Stimulated activated CD8-positive, alpha-beta memory T cell treated with anti-CD3 and anti-CD28 coated beads, Interleukin-12 subunit alpha, Interleukin-12 subunit beta, amount 100 ng/mL, for 1 hour (primary cell): ENCODE measurements around the gene SFSWAP.
"Not testable (repeated sequence)": the region's sequence is repeated elsewhere in the genome, so short reads cannot be mapped to it uniquely, and the experiment has no call there.

Source experiments
- DNase-seq: peaks from one replicate; pipeline ENCODE4 v3.0.0-alpha.2; 2020; ENCODE audit warnings: low read depth

Gene SFSWAP

GRCh38 chr12:131761638-131762037 is 50.7 kb downstream of the SFSWAP start:
- DNase-seq: no peak

GRCh38 chr12:131764738-131765137 is 53.8 kb downstream of the SFSWAP start:
- DNase-seq: no peak

- DNase-seq: no peak
Observed at GRCh38 chr12:131765961-131766360, 55.1 kb downstream of the SFSWAP start.

GRCh38 chr12:131766382-131767107 is 55.7 kb downstream of the SFSWAP start:
- DNase-seq: no peak

GRCh38 chr12:131770120-131770519 is 59.2 kb downstream of the SFSWAP start:
- no peak for DNase-seq

GRCh38 chr12:131771965-131772364 is 61.1 kb downstream of the SFSWAP start:
- no peak for DNase-seq

- DNase-seq: no peak
Observed at GRCh38 chr12:131773582-131774221, 62.8 kb downstream of the SFSWAP start.

GRCh38 chr12:131774576-131775391 is 63.9 kb downstream of the SFSWAP start:
- DNase-seq: no peak

- DNase-seq: no peak
Observed at GRCh38 chr12:131775392-131776236, 64.7 kb downstream of the SFSWAP start.

- DNase-seq: no peak
Observed at GRCh38 chr12:131776237-131776889, 65.5 kb downstream of the SFSWAP start.

GRCh38 chr12:131777269-131777668 is 66.4 kb downstream of the SFSWAP start:
- DNase-seq: not testable (repeated sequence)

- DNase-seq: no peak
Observed at GRCh38 chr12:131779027-131779426, 68.1 kb downstream of the SFSWAP start.

GRCh38 chr12:131782061-131782460 is 71.2 kb downstream of the SFSWAP start:
- no peak for DNase-seq

- DNase-seq: no peak
Observed at GRCh38 chr12:131783915-131784541, 73.1 kb downstream of the SFSWAP start.

- DNase-seq: no peak
Observed at GRCh38 chr12:131784909-131785762, 74.2 kb downstream of the SFSWAP start.

- no peak for DNase-seq
Observed at GRCh38 chr12:131785763-131786330, 75.0 kb downstream of the SFSWAP start.

GRCh38 chr12:131786331-131786730 is 75.4 kb downstream of the SFSWAP start:
- DNase-seq: no peak

GRCh38 chr12:131787143-131787660 is 76.3 kb downstream of the SFSWAP start:
- DNase-seq: no peak

GRCh38 chr12:131788070-131788469 is 77.2 kb downstream of the SFSWAP start:
- no peak for DNase-seq
